Eye (tissue), 1 donor: ENCODE measurements around the gene WHRN.

ENCODE experiments used
- DNase-seq: peaks from one replicate; pipeline ENCODE4 v3.0.0-alpha.2; 2015

WHRN gene

DNA sequence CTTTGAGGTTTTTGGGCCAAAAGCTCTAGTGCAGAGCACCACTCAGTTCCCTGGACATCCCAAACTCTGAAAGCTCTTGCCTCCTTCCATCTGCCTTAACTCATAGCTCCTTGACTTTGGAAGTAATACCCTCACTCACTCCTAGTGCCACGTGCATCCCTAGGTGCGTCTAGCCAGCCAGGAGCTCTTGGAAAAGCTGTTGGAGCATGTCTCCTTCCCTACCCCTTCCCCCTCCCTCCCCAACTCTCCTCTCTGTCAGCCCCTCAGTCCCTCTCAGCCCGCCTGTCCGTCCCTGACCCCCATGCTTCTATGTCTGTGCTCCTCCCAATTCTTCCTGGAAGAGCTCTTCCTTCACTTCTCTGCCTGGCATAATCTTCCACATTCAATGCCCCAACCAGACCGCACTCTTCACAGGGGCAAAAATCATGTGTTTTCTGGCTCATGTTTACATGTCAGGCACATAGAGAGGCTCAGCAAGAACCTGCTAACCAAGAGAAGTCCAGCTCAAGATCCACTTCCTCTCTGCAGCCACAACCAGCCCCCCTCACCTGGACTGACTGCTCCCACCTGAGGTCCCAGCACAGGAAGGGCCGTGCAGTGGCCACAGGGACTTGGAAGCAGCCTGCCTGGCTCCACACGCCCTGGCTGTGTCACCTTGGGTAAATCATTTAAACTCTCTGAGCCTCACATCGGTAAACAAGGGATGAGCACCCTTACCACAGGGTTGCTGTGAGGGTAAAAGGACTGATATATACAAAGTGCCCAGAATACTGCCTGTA is 58.4 kb downstream of the WHRN start:
- DNase-seq = no peak

DNA sequence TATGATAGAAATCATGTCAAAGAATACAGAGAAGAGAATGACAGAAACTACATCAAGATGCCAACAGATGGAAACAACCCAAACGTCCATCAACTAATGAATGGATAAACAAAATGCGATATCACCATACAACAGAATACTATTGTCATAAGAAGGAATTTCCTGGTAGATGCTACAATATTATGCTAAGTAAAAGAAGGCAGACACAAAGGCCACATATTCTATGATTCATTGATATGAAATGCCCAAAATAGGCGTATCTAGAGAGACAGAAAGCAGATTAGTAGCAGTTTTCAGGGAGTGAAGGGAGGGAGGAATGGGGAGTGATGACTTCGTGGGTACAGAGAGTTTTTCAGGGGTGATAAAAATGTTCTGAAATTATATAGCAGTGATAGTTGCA is 59.2 kb downstream of the WHRN start:
- no peak for DNase-seq

DNA sequence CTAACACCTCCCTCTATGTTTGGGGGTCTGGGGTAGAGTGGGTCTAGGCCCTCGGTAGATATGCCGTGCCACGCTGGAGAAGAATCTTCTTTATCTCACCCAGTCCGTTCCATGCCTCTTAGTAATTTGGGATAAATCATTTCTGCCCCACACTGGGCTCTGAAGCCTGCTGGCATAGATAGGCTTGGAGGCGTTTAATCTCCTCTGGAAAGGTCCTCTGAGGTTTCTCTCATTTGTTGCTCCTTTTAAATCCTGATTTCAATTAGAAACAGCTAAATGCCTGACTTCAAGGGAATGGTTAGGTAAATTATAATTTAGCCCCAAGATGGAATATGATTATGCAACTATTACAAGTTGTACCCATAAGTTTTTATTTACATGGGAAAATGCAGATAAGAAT is 59.7 kb downstream of the WHRN start:
- DNase-seq = no peak

DNA sequence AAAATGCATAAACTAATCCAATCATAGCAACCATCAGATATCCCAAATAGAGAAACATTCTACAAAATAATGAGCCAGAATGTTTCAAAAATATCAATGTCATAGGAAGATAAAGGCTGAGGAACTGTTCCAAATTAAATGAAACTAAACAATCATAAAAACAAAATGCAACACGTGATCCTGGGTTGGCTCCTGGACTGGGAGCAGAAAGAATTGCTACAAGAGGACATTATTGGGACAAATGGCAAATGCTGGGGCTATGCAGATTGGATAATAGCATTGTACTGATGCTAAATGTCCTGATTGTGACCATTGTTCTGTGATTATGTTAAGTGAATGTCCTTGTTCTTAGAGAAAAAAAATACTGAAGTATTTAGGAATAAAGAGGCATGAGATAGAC is 63.3 kb downstream of the WHRN start:
- no peak for DNase-seq

DNA sequence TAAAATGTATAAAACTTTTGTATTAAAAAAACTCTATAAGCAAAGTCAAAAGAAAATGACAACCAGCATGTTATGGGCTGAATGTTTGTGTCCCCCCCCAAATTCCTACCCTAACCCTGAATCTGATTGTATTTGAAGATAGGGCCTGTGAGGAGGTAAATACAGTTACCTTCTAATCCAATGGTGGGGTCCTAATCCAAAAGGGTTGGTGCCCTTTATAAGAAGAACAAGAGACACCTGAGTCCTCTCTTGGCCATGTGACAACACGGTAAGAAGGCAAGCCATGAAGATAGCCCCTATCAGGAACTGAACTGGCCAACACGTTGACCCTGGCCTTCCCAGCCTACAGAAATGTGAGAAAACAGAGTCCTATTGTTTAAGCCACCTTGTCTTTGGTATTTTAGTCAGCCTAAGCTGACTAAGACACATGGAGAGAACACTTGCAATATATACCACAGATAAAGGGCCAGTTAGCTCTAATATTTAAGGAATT is 67.8 kb downstream of the WHRN start:
- no peak for DNase-seq

DNA sequence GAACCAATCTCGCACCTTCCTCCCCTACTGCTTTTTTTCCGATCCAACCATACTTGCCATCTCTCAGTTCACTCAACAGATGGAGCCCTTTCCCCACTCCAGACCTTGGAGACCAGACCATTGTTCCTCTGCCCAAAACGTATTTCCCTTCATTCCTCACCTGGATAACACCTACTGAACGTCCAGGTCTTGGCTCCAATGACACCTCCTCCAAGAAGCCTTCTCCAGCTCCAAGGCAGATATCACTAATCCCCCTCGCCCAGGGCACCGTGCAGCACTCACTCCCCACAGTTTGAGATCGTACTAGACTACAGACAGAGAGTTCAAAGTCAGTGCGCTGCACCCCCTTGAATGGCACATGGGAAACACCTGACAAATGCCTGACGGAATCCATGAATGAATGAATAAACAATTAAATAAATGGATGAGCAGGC is 70.4 kb downstream of the WHRN start:
- peak; percentile 67 for DNase-seq

DNA sequence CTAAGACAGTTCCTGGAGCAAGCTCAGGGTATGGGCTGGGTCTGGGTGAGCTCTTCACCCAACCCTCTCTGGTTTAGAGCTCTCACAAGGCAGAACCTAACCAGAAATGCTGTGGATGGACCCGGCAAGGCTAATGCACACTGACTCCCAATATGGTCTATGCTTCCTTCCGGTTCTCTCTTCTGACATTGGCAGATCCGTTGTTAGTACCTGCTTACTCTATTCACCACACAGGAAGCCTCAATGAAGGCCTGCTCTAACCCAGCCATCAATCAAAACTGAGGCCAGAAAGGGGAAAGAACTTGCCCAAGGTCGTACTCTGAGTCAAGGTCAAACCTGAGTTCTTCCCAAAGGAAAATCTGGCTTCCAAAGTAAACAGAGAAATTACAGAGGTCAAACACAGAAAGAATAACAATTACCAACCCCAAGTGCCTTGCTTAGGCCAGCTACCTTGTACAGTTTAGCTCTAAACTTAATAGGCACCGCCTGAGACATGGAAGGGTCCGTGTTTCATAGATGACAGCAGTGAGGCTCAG is 71.5 kb downstream of the WHRN start:
- no peak for DNase-seq

DNA sequence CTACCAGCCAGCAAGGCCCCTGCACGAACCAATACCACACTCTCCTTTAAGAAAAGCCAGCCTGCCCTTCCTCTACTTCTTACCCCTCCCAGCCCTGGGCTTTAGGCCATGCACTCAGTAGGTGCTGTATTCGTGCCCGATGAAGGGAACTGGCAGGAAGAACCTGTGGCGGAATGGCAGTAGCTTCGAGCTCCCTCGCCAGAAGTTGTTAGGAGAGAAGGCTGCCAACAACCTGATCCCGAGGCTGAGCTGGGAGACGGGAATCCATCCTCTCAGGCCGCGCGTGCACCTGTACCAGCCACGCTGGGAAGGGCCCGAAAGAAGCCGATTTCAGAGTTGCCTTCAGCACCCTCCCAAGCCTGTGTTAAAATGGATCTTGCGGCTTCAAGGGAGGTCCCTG is 72.2 kb downstream of the WHRN start:
- no peak for DNase-seq

DNA sequence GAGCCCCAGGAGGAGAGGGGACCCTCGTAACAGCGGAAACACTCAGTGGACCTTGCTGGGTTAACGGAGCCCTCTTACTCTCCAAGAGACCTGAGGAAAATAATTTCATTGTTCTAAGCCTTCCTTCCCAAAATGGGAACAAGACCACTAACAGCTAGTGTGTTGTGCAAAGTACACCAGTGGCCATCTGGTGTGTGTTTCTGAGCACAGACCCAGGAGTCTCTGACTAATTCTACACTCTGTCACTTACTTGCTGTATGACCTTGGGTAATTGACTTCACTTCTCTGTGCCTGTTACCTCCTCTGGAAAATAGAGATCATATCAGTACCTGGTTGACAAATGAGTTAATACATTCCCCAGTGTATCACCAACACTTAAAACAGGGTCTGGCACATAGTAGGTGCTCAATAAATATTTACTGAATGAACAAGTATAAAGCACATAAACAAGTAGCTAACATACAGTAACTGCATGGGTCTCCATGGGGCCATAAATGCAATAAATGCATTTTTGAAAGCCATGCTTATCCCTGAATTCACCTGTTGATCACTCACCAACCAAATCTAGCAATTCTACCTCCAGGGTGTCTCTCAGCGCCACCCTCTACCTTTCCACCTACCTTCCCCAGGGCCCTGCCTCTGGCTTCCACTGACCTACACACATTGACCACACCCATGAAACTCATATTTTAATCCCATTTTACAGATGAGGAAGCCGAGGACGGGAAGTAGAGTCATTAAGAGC is 72.8 kb downstream of the WHRN start:
- DNase-seq = no peak

DNA sequence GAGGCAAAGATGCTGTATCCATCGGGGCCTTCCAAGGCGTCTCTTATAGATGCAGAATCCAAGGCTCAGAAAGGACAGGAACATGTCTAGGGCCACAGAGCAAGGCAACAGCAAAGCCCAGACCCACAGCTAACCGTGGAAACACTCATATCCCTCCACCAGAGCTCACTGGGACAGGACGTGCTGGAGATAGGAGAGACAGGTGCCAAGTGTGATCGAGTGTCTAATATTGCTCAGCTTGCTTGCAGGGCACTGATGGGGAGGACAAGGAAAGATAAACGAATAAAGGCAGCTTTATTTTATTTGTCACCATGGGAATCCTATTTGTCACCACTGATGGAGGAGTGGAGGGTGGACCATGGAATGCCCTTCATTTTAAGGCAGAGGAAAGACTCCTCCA is 73.5 kb downstream of the WHRN start:
- DNase-seq = no peak

DNA sequence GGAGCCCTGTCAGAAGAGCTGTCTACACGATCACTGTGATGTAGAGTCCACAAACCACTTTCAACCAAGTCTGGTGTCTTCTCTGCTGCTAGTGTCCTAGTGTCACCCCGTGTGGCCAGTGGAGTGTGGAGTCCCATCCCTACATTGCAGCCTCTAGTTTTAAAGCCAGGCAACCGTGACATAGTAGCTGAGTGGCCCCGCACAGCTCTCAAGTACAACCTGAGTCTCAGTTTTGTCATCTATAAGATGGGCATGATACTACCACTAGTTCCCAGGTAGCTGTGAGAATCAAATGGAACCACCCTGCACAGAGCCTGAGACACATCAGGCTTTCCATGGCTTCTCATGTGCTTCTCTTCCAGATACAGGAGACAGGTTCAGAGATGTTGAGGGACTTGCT is 74.3 kb downstream of the WHRN start:
- DNase-seq = no peak

DNA sequence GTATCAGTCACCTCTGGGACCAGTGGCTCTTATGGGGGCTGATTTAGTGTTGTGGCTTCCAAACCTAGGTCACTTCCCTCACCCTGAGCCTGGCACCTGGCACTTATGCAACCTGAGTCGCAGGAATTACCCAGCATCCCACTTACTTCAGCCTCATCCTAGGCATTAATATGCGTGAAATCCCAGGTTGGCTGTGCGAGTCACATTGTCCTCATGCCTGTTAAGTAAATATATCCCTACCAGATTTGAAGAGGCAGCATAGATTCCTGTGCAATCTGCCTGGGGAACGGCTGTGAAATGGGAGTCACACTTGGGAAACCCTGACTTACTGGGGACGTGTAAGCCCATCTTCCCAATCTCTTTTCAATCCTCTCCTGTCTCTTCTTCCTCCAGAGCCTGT is 74.8 kb downstream of the WHRN start:
- no peak for DNase-seq

DNA sequence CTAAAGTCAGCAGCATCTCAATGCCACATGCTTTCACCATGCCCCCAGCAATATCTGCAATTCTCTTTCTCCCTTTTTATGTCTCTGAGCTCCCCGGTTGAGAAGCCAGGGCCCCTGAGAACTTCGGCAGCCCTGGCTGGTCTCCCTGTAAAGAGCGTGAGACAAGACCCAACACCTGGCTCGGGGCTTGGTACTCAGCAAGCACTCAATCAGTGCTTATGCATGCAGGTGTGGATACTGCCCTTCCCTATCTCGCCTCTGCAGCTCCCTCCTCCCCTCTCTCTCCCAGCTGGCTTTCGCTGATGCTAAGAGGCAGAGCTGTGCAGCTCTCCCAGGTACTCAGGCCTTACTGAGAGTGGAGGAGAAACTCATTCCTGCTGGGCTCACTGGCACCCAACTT is 75.8 kb downstream of the WHRN start:
- DNase-seq = no peak

DNA sequence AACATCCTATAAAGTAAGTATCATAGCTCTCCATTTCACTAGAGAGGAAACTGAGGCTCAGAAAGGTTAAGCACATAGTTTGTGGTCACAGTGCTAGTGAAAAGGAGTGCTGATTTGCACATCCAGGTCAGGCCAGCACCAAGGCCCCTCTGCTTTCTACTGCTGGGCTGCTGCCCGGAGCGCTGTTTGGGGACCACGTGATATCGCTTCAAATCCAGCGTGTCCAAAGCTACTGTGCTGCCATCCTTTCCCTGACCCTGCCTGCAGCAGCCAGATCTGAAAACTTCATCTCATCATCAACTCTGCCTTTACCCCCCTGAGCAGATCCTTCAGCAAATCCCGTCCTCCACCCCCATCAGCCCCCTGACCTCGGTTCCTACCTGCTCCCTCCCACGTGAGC is 76.8 kb downstream of the WHRN start:
- no peak for DNase-seq

DNA sequence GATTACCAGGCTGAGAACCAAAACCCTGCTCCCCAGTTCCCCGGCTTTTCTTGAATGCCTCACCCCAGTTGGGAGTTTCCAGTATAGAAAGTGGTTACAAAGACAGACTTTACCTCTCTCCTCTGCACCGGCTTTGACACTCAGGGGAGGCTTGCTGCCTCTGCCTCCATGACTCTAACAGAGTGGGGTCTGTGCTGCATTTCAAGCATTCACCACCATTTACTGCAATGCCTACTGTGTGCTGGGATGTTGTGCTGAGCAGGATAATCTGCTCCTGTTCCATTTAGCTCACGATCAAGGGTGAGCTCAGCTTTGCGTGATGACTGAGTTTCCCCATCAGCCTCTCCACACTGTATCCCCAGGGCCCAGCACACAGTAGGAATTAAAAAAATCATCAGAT is 77.6 kb downstream of the WHRN start:
- no peak for DNase-seq

DNA sequence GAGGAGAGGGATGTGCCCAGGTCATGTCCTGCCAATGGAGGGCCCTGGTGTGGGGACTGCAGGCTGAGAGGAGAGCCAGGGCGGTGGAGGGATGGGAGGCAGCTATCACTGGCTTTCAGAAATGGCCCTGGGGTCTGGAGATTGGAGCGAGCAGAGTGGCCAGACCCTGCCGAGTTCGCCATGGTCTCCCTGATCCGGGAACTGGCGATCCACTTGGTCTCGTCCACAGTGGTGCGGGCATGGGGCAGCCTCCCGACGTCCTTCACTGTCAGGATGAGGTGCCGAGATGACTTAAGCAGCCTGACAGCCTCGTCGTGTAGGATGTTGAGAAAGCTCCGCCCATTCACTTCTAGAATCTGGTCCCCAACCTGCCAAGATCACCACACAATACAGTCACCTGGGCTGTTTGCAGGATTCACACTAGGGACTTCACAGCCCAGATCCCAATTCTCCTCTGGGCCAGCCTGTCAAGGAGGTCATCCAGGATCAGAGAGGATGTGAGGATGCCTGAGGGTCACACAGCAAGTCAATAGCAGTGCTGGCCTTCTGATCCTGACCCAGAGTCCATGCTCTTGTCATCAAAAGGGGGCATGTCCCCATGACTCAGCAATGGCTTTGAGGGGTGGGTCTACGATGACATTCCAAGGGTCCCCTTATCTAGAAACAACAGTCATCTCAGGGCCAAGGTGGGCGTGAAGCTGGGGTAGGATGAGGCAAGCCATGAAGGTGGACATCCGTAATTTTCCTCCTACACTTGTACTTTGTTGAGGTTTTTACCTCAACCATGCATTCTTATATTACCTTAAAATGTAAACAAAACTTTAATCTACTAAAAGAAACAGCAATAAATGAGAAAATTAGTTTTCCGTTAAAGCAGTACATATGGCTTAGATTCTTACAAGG is 79.0 kb downstream of the WHRN start:
- no peak for DNase-seq

DNA sequence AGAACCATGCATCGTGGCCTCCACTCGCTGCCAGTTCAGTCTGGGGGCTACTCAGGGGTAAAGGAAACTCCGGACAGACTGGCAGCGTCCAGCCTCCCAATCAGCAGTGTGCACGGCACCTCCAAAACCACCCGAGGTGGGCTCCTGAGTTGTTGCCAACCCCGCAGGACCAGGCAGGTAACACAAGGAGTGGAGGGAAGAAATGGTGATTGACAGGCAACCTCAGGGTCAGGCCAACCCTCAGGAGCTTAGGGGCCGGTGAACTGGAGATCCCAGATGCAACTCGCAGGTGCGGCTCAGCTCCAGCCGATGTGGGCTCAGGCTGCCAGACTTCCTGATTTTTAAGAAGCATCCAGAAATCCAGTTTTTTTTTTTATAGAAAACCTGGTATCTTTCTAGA is 80.1 kb downstream of the WHRN start:
- no peak for DNase-seq

DNA sequence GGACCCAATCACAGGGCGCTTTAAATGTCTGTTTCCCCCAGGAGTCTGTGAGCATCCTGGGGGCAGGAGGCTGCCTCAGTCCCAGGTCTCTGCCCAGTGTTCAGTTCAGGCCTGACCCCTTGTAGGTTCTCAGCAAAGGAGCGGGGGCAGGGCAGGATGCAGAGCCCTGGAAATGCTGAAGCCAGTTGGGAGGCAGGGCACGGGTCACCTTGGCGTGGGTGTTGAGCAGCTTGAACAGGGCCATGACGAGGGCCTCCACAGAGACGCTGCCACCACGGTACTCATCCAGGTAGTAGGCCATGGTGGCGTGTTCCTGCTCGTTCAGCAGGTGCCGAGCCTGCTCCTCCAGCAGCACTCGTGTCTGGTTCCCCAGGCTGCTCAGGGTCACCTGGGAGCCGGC is 81.1 kb downstream of the WHRN start:
- no peak for DNase-seq

DNA sequence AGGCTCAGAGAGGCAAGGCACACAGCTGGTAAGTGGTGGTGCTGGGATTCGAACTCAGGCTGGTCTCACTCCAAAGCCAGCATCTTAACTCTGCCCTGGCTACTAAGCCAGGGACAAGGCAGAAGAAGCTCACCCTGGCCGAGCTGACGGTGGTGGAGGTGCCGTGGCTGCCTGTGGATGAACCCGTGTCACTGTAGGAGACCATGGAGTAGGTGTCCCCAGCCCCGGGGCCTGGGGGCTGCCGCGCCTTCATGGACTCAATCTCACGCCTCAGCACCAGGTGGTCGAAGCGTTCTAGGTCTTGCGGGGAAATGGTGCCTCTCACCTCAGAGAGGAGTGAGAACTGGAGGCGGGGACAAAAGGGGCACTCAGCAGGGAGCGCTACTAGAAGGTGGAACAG is 82.1 kb downstream of the WHRN start:
- DNase-seq = no peak

DNA sequence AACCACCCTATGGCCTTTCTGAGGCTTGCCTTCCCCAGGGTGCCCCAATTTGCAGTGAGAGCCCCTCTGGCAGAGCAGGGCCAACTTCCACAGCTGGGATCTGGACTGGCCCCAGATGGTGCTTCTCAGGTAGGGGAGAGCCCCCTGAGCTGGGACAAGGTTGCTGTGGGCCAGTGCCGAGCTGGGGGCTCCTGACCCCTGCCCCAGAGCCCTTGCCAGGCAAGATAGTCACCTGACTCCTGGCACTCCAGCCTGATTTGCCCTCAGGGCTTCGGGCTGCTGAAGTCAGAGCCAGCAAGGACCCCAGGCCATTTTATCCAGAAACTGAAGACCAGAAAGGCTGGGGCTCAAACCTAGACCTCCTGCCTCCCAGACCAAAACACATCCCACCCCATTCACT is 84.1 kb downstream of the WHRN start:
- DNase-seq = no peak

DNA sequence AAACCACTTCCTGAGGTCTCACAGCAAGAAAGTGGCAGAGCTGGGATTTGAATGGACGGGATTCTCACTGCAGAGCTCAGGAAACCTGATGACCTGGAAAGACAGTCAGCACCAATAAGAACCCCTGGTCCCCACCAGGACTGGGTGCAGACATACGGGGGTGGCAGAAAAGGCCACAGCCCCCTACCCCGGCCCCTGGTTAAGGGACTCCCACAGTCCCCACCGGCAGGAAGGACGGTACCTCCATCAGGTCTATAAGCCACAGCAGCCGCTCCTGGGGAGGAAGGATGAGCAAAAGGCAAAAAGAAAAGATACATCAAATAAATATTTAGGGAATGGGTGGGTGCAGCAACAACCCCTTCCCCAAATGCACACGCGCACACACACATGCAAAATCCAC is 85.5 kb downstream of the WHRN start:
- DNase-seq = no peak

DNA sequence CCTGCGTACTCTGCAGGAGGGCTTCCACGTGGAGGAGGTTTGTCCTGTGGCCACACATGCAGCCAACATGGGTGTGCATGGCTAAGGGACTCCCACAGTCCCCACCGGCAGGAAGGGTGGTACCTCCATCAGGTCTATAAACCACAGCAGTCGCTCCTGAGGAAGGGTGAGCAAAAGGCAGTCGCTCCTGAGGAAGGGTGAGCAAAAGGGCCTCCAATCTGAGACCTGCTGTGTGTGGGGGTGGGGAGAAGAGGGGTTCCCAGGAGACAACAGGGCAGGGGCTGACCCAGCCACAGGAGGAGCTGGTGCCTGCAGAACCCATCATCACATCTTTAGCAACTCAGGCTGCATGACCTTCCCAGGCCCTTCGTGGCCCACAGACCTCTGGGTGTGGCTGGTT is 87.2 kb downstream of the WHRN start:
- DNase-seq = no peak

DNA sequence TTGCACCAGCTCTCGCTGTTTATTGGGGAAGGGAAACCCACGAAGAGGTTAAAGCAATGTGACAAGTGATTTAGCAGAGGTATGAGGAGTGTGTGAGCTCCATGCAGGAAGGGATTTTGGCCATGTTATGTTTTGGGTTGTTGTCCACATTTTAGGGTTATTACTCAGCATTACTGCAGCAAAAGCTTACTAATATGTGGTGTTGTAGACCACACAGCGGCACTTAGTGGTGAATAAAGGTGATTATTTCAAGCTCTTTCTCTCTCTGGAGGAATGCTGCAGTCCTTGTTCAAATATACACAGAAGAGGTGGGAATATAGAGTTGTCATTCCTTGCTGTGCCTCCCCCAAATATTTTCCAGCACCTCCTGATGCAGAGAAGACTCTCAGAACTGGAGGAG is 87.8 kb downstream of the WHRN start:
- DNase-seq = no peak
